ENCODE measurements around the gene LRRC75A.

The LRRC75A gene

GRCh38 chr17:16438173-16438556 lies 53.8 kb downstream of the LRRC75A start:
- peak overlapping the region; percentile 94 for H3K27ac ChIP-seq
- TF ChIP-seq CTCF (conservative IDR thresholded peaks at IDR 0.05): no peak

GRCh38 chr17:16437083-16437482 lies 54.9 kb downstream of the LRRC75A start:
- H3K27ac ChIP-seq: no peak overlapping the region
- no peak for TF ChIP-seq CTCF (conservative IDR thresholded peaks at IDR 0.05)

GRCh38 chr17:16435925-16436886 lies 55.8 kb downstream of the LRRC75A start:
- no peak for TF ChIP-seq CTCF (conservative IDR thresholded peaks at IDR 0.05)
- no peak overlapping the region for H3K27ac ChIP-seq

- TF ChIP-seq CTCF (conservative IDR thresholded peaks at IDR 0.05): no peak
- no peak overlapping the region for H3K27ac ChIP-seq
Observed at GRCh38 chr17:16434662-16435061, 57.3 kb downstream of the LRRC75A start.

- no peak overlapping the region for H3K27ac ChIP-seq
- TF ChIP-seq CTCF (conservative IDR thresholded peaks at IDR 0.05): no peak
Observed at GRCh38 chr17:16433514-16433913, 58.5 kb downstream of the LRRC75A start.

GRCh38 chr17:16432017-16432416 lies 60.0 kb downstream of the LRRC75A start:
- no peak for TF ChIP-seq CTCF (conservative IDR thresholded peaks at IDR 0.05)
- H3K27ac ChIP-seq: no peak overlapping the region

GRCh38 chr17:16430650-16431049 lies 61.3 kb downstream of the LRRC75A start:
- H3K27ac ChIP-seq: no peak overlapping the region
- no peak for TF ChIP-seq CTCF (conservative IDR thresholded peaks at IDR 0.05)
